C4-2B (cell line): Measurements from ENCODE around the gene ZNF560.
A peak's percentile ranks its signal among the peaks of the same experiment; 100 is the strongest.

Source experiments
- H3K27ac ChIP-seq: fragments of 450-650 bp; 2 replicates; pipeline ENCODE4 v1.5.1; 2017
- ZFX ChIP-seq: fragments of 450-650 bp; IDR thresholded peaks from 2 replicates; pipeline ENCODE4 v1.6.1; 2017
- TF ChIP-seq, protein P1 (sequence below): fragments of 450-650 bp; conservative IDR thresholded peaks from 2 replicates; pipeline ENCODE4 v1.5.1; 2017; ENCODE audit warnings: mild to moderate bottlenecking

The ZNF560 gene

DNA sequence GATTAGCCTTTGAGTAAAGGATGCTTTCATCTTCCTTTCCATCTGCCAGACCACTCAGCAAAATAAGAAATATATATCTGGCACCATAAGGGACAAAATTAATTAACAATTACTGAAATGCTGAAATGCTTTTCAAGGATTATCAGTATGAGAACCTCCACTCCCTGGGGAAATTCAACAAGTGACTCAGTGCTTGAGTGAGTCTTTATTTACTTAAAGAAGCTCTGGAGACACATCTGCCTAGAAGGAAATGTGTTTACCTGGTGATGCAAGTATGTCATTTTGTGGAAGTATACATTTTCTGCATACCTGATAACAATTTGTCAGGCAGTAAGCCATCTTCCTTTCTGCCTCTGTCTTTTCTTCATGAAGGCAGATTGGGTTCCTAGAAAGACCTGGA is 23.4 kb downstream of the ZNF560 start:
- TF ChIP-seq ZFX = no peak
- TF ChIP-seq, protein P1, sequence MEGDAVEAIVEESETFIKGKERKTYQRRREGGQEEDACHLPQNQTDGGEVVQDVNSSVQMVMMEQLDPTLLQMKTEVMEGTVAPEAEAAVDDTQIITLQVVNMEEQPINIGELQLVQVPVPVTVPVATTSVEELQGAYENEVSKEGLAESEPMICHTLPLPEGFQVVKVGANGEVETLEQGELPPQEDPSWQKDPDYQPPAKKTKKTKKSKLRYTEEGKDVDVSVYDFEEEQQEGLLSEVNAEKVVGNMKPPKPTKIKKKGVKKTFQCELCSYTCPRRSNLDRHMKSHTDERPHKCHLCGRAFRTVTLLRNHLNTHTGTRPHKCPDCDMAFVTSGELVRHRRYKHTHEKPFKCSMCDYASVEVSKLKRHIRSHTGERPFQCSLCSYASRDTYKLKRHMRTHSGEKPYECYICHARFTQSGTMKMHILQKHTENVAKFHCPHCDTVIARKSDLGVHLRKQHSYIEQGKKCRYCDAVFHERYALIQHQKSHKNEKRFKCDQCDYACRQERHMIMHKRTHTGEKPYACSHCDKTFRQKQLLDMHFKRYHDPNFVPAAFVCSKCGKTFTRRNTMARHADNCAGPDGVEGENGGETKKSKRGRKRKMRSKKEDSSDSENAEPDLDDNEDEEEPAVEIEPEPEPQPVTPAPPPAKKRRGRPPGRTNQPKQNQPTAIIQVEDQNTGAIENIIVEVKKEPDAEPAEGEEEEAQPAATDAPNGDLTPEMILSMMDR = no peak
- no peak overlapping the region for H3K27ac ChIP-seq

DNA sequence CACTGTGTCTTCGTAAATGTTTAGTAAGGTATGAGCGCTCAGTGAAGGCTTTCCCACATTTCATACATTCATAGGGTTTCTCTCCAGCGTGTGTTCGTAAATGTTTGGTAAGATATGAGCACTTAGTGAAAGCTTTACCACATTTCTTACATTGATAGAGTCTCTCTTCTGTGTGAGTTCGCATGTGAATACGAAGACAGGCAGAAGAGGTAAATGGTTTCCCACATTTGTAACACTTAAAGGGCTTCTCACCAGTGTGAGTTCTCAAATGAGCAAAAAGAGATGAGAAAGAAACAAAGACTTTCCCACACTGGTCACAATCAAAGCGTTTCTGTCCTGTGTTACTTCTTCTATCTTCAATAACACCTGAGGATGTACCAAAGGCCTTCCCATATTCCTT is 31.3 kb downstream of the ZNF560 start:
- no peak overlapping the region for H3K27ac ChIP-seq
- TF ChIP-seq ZFX = no peak
- TF ChIP-seq, protein P1 = no peak

- no peak overlapping the region for H3K27ac ChIP-seq
- TF ChIP-seq ZFX = no peak
- TF ChIP-seq, protein P1 = no peak
These were observed 36.5 kb downstream of the ZNF560 start for GRCh38 chr19:9461938-9462337.

GRCh38 chr19:9456018-9456689 is 42.3 kb downstream of the ZNF560 start:
- no peak overlapping the region for H3K27ac ChIP-seq

DNA sequence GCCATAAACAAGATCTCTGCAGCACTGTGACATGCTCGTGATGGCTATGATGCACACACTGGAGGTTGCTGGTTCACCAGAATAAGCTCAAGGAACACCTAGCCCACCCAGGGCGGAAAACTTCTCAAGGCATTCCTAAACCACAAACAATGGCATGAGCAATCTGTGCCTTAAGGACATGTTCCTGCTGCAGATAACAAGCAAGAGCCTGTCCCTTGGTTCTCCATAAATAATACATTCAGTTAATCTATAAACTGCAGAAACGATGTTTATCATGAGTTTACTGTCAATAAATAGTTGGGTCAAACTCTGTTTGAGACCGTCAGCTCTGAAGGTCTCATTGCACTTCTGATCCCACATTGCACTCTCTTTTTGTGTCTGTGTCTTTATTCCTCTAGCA is 44.5 kb downstream of the ZNF560 start:
- TF ChIP-seq, protein P1 = no peak
- no peak for TF ChIP-seq ZFX
- no peak overlapping the region for H3K27ac ChIP-seq

More at GRCh38 chr19:9456018-9456689, 42.3 kb downstream of the ZNF560 start:
- TF ChIP-seq ZFX = no peak
- TF ChIP-seq, protein P1 = peak; percentile 37

- no peak overlapping the region for H3K27ac ChIP-seq
- TF ChIP-seq, protein P1 = no peak
- TF ChIP-seq ZFX = no peak
These were observed 53.4 kb downstream of the ZNF560 start for GRCh38 chr19:9445037-9445436.

DNA sequence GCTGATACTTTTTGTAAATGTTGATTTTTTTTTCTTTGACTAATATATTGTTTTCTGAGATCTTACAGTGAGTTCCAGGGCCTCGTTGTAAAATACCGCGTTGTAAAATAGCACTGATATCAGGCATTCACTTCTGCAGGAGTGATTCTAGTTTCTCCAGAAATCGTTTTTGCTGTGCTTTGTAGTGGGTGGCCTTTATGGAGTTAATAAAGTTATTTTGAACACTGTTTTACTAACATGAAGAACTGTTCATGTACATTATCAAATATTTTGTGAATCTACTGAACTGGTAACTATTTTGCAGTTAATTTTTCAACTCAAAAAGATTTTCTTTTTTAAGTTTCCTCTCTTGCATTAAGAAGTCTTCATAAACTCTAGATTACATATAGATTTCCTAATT is 62.1 kb downstream of the ZNF560 start:
- TF ChIP-seq ZFX = no peak
- TF ChIP-seq, protein P1 = no peak
- H3K27ac ChIP-seq = no peak overlapping the region; the same call in 1 of the 2 replicates
